ENCODE data around the gene USP3.

GRCh38 chr15:63513271-63513670 is 8.9 kb downstream of the USP3 start:
- TF ChIP-seq CTCF (IDR thresholded peaks at IDR 0.05 in 2 of 3, conservative IDR thresholded peaks at IDR 0.05 in 1 of 3; ENCODE audit: insufficient read depth in 2 of 3, low read depth in 1 of 3, low read length in 3 of 3) (no peak), NFE2 (IDR thresholded peaks at IDR 0.05; ENCODE audit: low read depth) (no peak), ZNF449 (CRISPR knock-in tag; IDR thresholded peaks at IDR 0.05) (no peak), CEBPB (tag; IDR thresholded peaks at IDR 0.05) (no peak), PURB (CRISPR knock-in tag; IDR thresholded peaks at IDR 0.05; ENCODE audit: low read depth) (no peak)

All from K562 (cell line).